Osteoblast (primary cell): Measurements from ENCODE around the gene CLDN20. TPM values are rescaled to one million over a fixed set of nuclear protein-coding genes. Genes with fewer than 3 reads are reported as not detected.

ENCODE experiments used
- DNase-seq: peaks from one replicate; pipeline ENCODE4 v3.0.0; 2011; ENCODE audit warnings: low spot score, mixed read lengths; ENCODE audit not compliant: insufficient read length; ENCODE audit errors: missing footprints
- H2AFZ ChIP-seq: 2 replicates; pipeline ENCODE4 v1.6.0; 2011; ENCODE audit warnings: mild to moderate bottlenecking, low read length
- H3K27ac ChIP-seq: 2 replicates; pipeline ENCODE4 v1.5.1; 2011; ENCODE audit warnings: mild to moderate bottlenecking, low read depth, low read length, moderate library complexity
- H3K27me3 ChIP-seq: 2 replicates; pipeline ENCODE4 v1.6.0; 2012; ENCODE audit warnings: mild to moderate bottlenecking, control low read depth, inconsistent platforms, low read length, moderate library complexity; ENCODE audit not compliant: insufficient read depth
- H3K36me3 ChIP-seq: 2 replicates; pipeline ENCODE4 v1.5.1; 2011; ENCODE audit warnings: mild to moderate bottlenecking, low read length, control low read depth, moderate library complexity; ENCODE audit not compliant: insufficient read depth
- H3K4me1 ChIP-seq: 2 replicates; pipeline ENCODE4 v1.5.1; 2011; ENCODE audit warnings: mild to moderate bottlenecking, low read length, control low read depth, moderate library complexity; ENCODE audit not compliant: insufficient read depth
- H3K4me2 ChIP-seq: 2 replicates; pipeline ENCODE4 v1.6.0; 2011; ENCODE audit warnings: mild to moderate bottlenecking, low read length; ENCODE audit not compliant: insufficient read depth
- H3K4me3 ChIP-seq: fragments of 200-600 bp; sonication (generic); 3 replicates; pipeline ENCODE4 v1.5.1; 2012; ENCODE audit warnings: mild to moderate bottlenecking, low read length, inconsistent platforms; ENCODE audit not compliant: insufficient read depth
- H3K79me2 ChIP-seq: 2 replicates; pipeline ENCODE4 v1.6.0; 2012; ENCODE audit warnings: mild to moderate bottlenecking, low read length, control low read depth, inconsistent platforms; ENCODE audit not compliant: insufficient read depth
- H3K9me3 ChIP-seq: 2 replicates; pipeline ENCODE4 v1.5.1; 2011; ENCODE audit warnings: low read depth, low read length, control low read depth
- H4K20me1 ChIP-seq: 2 replicates; pipeline ENCODE4 v1.6.0; 2012; ENCODE audit warnings: mild to moderate bottlenecking, low read length, control low read depth; ENCODE audit not compliant: insufficient read depth
- CTCF ChIP-seq: IDR thresholded peaks from 2 replicates; pipeline ENCODE4 v1.5.1; 2011; ENCODE audit warnings: mild to moderate bottlenecking, low read depth, low read length, moderate library complexity; ENCODE audit errors: extremely low read depth
- total RNA-seq: library from RNA; depleted of rRNA; stranded (reverse); fragments of >200 nt; gene quantifications from 2 replicates; pipeline ENCODE4 v1.2.3, GENCODE V29; 2012

CLDN20 gene
- total RNA-seq, 1 donor, result not detected

DNA sequence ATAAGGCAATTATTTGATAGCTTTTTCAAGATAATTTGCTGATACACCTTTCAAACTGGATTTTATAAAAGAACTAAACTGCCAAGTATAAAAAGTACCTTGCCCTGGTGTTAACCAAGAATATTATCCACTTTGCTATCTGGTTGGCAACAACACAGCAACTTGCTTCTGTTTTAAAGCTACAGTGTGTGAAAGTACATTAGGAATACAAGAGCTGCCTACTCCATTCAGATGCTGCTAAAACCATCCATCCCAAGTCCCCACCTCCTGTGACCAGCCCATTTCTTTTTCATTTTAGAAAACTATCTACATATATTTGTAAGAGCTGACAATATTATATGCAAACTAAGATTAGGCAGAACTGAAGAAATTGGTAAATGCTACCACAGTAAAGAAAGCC, 12.8 kb downstream of the CLDN20 start:
- Histone ChIP-seq H3K4me3 (no peak overlapping the region), H2AFZ (no peak overlapping the region), H3K36me3 (peaks cover 8% of the 10 kb centered on the region), H3K4me2 (no peak overlapping the region), H3K27me3 (no peaks in the 10 kb centered on the region), H3K9me3 (no peaks in the 10 kb centered on the region), H3K27ac (no peak overlapping the region), H3K4me1 (peaks cover 43% of the 10 kb centered on the region), H4K20me1 (no peaks in the 10 kb centered on the region), H3K79me2 (peaks cover 3% of the 10 kb centered on the region)
- no peak for TF ChIP-seq CTCF
- DNase-seq, result no peak

GRCh38 chr6:155278319-155279049, 14.7 kb downstream of the CLDN20 start:
- Histone ChIP-seq H3K9me3 (no peaks in the 10 kb centered on the region), H3K36me3 (peaks cover 8% of the 10 kb centered on the region), H3K27me3 (no peaks in the 10 kb centered on the region), H3K4me3 (no peak overlapping the region), H3K27ac (no peak overlapping the region), H3K4me1 (peaks cover 26% of the 10 kb centered on the region), H2AFZ (no peak overlapping the region), H3K4me2 (no peak overlapping the region), H3K79me2 (peaks cover 3% of the 10 kb centered on the region), H4K20me1 (no peaks in the 10 kb centered on the region)
- DNase-seq, result no peak
- TF ChIP-seq CTCF, result no peak

- no peak for TF ChIP-seq CTCF
- DNase-seq, result no peak
- Histone ChIP-seq H3K27me3 (no peaks in the 10 kb centered on the region), H3K9me3 (no peaks in the 10 kb centered on the region), H3K4me1 (no peaks in the 10 kb centered on the region), H4K20me1 (no peaks in the 10 kb centered on the region), H3K27ac (no peak overlapping the region), H2AFZ (no peak overlapping the region), H3K4me3 (no peak overlapping the region), H3K4me2 (no peak overlapping the region), H3K79me2 (no peaks in the 10 kb centered on the region), H3K36me3 (peaks cover 26% of the 10 kb centered on the region)
Measured at GRCh38 chr6:155284775-155285174, 21.0 kb downstream of the CLDN20 start.

DNA sequence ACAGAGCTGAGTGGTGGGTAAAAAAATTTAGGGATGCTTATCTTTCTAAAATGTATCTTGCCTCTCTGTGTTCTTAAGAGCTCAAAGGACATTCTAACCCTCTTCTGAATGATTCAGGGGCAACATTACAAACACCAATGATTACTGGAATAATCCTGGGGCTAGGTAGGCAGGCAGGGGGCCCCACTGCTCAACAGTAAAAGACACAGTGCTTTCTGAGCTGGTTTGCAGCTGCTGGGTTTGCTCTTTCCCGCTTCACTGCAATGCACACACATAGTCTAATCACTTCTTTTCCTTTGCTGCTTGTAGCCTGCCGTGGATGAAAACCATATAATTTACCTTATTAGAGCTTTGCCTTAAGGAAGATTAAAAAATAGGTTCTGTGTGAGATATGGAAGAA, 23.9 kb downstream of the CLDN20 start:
- TF ChIP-seq CTCF, result no peak
- Histone ChIP-seq H4K20me1 (no peaks in the 10 kb centered on the region), H3K9me3 (no peaks in the 10 kb centered on the region), H2AFZ (no peak overlapping the region), H3K27ac (no peak overlapping the region), H3K27me3 (no peaks in the 10 kb centered on the region), H3K4me2 (no peak overlapping the region), H3K4me1 (no peaks in the 10 kb centered on the region), H3K79me2 (no peaks in the 10 kb centered on the region), H3K36me3 (peaks cover 18% of the 10 kb centered on the region), H3K4me3 (no peak overlapping the region)
- DNase-seq, result no peak
